Neural progenitor cell (in vitro differentiated cells): ENCODE results near the gene CEP55. TPM values are rescaled to one million over a fixed set of nuclear protein-coding genes. Genes with fewer than 3 reads are reported as not detected.

ENCODE experiments used
- DNase-seq: peaks from one replicate; pipeline ENCODE4 v3.0.0-alpha.2; 2016; ENCODE audit warnings: low spot score
- H2AFZ ChIP-seq: fragments of 200-600 bp; sonication (generic); replicated peaks from 2 replicates; pipeline ENCODE4 v1.6.1; 2016; ENCODE audit warnings: antibody characterized with exemption
- H3F3A ChIP-seq: fragments of 200-600 bp; sonication (generic); 2 replicates; pipeline ENCODE4 v1.6.1; 2016; ENCODE audit warnings: antibody characterized with exemption, low read depth
- H3K27ac ChIP-seq: fragments of 200-600 bp; sonication (generic); 2 replicates; pipeline ENCODE4 v1.5.1; 2016; ENCODE audit warnings: mild to moderate bottlenecking
- H3K27me3 ChIP-seq: fragments of 200-600 bp; sonication (generic); 2 replicates; pipeline ENCODE4 v1.6.1; 2016; ENCODE audit warnings: mild to moderate bottlenecking, moderate library complexity
- H3K36me3 ChIP-seq: fragments of 200-600 bp; sonication (generic); 2 replicates; pipeline ENCODE4 v1.5.1; 2016
- H3K4me1 ChIP-seq: fragments of 200-600 bp; sonication (generic); 2 replicates; pipeline ENCODE4 v1.6.1; 2016; ENCODE audit warnings: mixed run types
- H3K4me2 ChIP-seq: fragments of 200-600 bp; sonication (generic); 2 replicates; pipeline ENCODE4 v1.6.1; 2016
- H3K4me3 ChIP-seq: fragments of 200-600 bp; sonication (generic); 2 replicates; pipeline ENCODE4 v1.5.1; 2016
- H3K79me2 ChIP-seq: fragments of 200-600 bp; sonication (generic); 2 replicates; pipeline ENCODE4 v1.6.1; 2016; ENCODE audit warnings: low read depth
- H3K9ac ChIP-seq: fragments of 200-600 bp; sonication (generic); 2 replicates; pipeline ENCODE4 v1.6.1; 2016
- H3K9me3 ChIP-seq: fragments of 200-600 bp; sonication (generic); 2 replicates; pipeline ENCODE4 v1.5.1; 2016; ENCODE audit warnings: low read depth
- H4K20me1 ChIP-seq: fragments of 200-600 bp; sonication (generic); 2 replicates; pipeline ENCODE4 v1.6.1; 2016; ENCODE audit warnings: low read depth
- H3K27ac Mint-ChIP-seq: 3 replicates; pipeline ENCODE4 v1.8.0; 2021; ENCODE audit warnings: mixed read lengths
- H3K27me3 Mint-ChIP-seq: 2 replicates; pipeline ENCODE4 v1.8.0; 2022; ENCODE audit warnings: low read depth, mild to moderate bottlenecking, inconsistent platforms, moderate library complexity, mixed read lengths; ENCODE audit not compliant: insufficient read depth
- H3K36me3 Mint-ChIP-seq: 3 replicates; pipeline ENCODE4 v1.8.0; 2021; ENCODE audit warnings: mixed read lengths
- H3K4me1 Mint-ChIP-seq: 3 replicates; pipeline ENCODE4 v1.8.0; 2021; ENCODE audit warnings: mixed read lengths
- H3K4me3 Mint-ChIP-seq: 3 replicates; pipeline ENCODE4 v1.8.0; 2021; ENCODE audit warnings: mild to moderate bottlenecking, moderate library complexity, mixed read lengths
- H3K9me3 Mint-ChIP-seq: 3 replicates; pipeline ENCODE4 v1.8.0; 2020; ENCODE audit warnings: mixed read lengths
- EZH2 ChIP-seq: fragments of 200-600 bp; sonication (generic); IDR thresholded peaks from 2 replicates; pipeline ENCODE4 v1.6.1; 2017; ENCODE audit warnings: antibody characterized with exemption, mild to moderate bottlenecking, moderate library complexity
- EZH2phosphoT487 ChIP-seq: fragments of 200-600 bp; sonication (generic); IDR thresholded peaks from 2 replicates; pipeline ENCODE4 v1.6.1; 2017; ENCODE audit warnings: antibody characterized with exemption
- total RNA-seq: library from RNA; depleted of rRNA; stranded (reverse); fragments of >200 nt; gene quantifications from 2 replicates; pipeline ENCODE4 v1.2.3, GENCODE V29; 2015; ENCODE audit warnings: low replicate concordance
- TF ChIP-seq, protein P1 (sequence below): fragments of 200-600 bp; sonication (generic); IDR thresholded peaks from 2 replicates; pipeline ENCODE4 v1.5.1; 2017; ENCODE audit warnings: antibody characterized with exemption, mild to moderate bottlenecking

Gene CEP55
- total RNA-seq, 1 donor from 2014 or later: 57.7 TPM

DNA sequence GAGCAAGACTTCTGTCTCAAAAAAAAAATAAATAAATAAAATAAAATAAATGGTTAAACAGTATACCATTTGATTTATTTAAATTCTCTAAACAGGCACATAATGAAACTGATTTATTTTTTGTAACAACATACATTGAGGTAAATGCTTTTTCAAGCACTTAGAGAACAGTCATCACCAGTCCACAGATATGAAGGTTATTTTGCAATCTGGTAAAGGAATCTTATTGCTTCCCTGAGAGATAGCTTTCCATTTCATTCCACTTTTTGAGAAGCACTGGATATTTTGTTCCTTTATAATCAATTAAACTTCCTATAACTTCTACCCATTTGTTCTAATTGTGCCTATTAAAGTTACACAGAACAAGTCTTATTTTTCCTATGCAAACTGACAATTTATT, 5.2 kb downstream of the CEP55 start:
- Histone ChIP-seq H3K4me1 (peaks cover 7% of the 10 kb centered on the region), H3K36me3 (peaks cover 13% of the 10 kb centered on the region), H3K4me3 (no peak overlapping the region), H3K4me2 (no peak overlapping the region), H3K27me3 (no peaks in the 10 kb centered on the region), H4K20me1 (no peaks in the 10 kb centered on the region), H3K9ac (no peak overlapping the region), H2AFZ (no peak overlapping the region), H3K27ac (no peak overlapping the region), H3F3A (peaks cover 4% of the 10 kb centered on the region), H3K79me2 (peaks cover 59% of the 10 kb centered on the region), H3K9me3 (no peaks in the 10 kb centered on the region)
- DNase-seq: no peak
- H3K27ac Mint-ChIP-seq: no peak overlapping the region
- peaks cover 19% of the 10 kb centered on the region for H3K4me1 Mint-ChIP-seq
- no peak overlapping the region for H3K4me3 Mint-ChIP-seq
- no peaks in the 10 kb centered on the region for H3K9me3 Mint-ChIP-seq
- no peaks in the 10 kb centered on the region for H3K27me3 Mint-ChIP-seq
- TF ChIP-seq EZH2phosphoT487 (no peak), EZH2 (no peak)
- TF ChIP-seq, protein P1, sequence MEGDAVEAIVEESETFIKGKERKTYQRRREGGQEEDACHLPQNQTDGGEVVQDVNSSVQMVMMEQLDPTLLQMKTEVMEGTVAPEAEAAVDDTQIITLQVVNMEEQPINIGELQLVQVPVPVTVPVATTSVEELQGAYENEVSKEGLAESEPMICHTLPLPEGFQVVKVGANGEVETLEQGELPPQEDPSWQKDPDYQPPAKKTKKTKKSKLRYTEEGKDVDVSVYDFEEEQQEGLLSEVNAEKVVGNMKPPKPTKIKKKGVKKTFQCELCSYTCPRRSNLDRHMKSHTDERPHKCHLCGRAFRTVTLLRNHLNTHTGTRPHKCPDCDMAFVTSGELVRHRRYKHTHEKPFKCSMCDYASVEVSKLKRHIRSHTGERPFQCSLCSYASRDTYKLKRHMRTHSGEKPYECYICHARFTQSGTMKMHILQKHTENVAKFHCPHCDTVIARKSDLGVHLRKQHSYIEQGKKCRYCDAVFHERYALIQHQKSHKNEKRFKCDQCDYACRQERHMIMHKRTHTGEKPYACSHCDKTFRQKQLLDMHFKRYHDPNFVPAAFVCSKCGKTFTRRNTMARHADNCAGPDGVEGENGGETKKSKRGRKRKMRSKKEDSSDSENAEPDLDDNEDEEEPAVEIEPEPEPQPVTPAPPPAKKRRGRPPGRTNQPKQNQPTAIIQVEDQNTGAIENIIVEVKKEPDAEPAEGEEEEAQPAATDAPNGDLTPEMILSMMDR: no peak
- peaks cover 21% of the 10 kb centered on the region for H3K36me3 Mint-ChIP-seq

DNA sequence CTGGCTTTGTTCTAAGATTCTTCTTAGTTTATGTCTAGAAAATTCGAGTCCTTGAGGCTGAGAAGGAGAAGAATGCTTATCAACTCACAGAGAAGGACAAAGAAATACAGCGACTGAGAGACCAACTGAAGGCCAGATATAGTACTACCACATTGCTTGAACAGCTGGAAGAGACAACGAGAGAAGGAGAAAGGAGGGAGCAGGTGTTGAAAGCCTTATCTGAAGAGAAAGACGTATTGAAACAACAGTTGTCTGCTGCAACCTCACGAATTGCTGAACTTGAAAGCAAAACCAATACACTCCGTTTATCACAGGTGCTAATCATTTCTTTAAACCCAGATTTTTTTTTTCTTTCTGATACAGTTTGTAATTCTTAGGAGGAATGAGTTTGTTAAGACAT, 6.7 kb downstream of the CEP55 start:
- Mint-ChIP-seq H3K27me3 (no peaks in the 10 kb centered on the region), H3K27ac (no peak overlapping the region), H3K4me1 (peaks cover 10% of the 10 kb centered on the region), H3K4me3 (no peak overlapping the region), H3K9me3 (no peaks in the 10 kb centered on the region), H3K36me3 (peaks cover 27% of the 10 kb centered on the region)
- no peak overlapping the region for H3K9ac ChIP-seq
- H3K36me3 ChIP-seq: peaks cover 13% of the 10 kb centered on the region
- peaks cover 7% of the 10 kb centered on the region for H3K4me1 ChIP-seq
- peaks cover 44% of the 10 kb centered on the region for H3K79me2 ChIP-seq
- H3K27ac ChIP-seq: no peak overlapping the region
- H3F3A ChIP-seq: no peaks in the 10 kb centered on the region
- H3K27me3 ChIP-seq: no peaks in the 10 kb centered on the region
- TF ChIP-seq, protein P1: no peak
- TF ChIP-seq EZH2phosphoT487 (no peak), EZH2 (no peak)
- no peak overlapping the region for H3K4me3 ChIP-seq
- no peak overlapping the region for H3K4me2 ChIP-seq
- H3K9me3 ChIP-seq: no peaks in the 10 kb centered on the region
- no peak for DNase-seq
- H4K20me1 ChIP-seq: no peaks in the 10 kb centered on the region
- H2AFZ ChIP-seq: no peak overlapping the region

DNA sequence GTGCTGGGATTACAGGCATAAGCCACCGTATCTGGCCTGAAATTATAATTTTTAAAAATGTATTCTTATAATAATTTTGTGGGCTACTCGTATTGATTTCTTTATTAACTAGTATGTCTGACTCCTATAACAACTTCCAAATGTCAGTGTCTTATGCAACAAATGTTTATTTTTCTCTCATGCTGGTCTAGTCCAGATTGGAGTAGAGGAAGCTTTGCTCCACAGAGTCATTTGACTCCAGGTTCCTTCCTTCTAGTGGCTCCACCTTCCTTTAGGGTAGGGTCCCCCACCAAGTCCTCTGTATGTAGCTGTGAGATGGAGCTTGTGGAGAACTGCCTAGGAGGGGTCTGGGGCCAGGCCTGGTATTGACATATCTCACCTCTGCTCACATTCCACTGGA, 8.7 kb downstream of the CEP55 start:
- Histone ChIP-seq H3K36me3 (peaks cover 23% of the 10 kb centered on the region), H2AFZ (no peak overlapping the region), H4K20me1 (no peaks in the 10 kb centered on the region), H3F3A (no peaks in the 10 kb centered on the region), H3K4me2 (no peak overlapping the region), H3K79me2 (peaks cover 24% of the 10 kb centered on the region), H3K4me1 (no peaks in the 10 kb centered on the region), H3K4me3 (no peak overlapping the region), H3K27ac (no peak overlapping the region), H3K9ac (no peak overlapping the region), H3K27me3 (no peaks in the 10 kb centered on the region), H3K9me3 (no peaks in the 10 kb centered on the region)
- Mint-ChIP-seq H3K9me3 (no peaks in the 10 kb centered on the region), H3K4me3 (no peak overlapping the region), H3K27ac (no peak overlapping the region), H3K4me1 (no peaks in the 10 kb centered on the region), H3K36me3 (peaks cover 21% of the 10 kb centered on the region), H3K27me3 (no peaks in the 10 kb centered on the region)
- no peak for DNase-seq
- TF ChIP-seq, protein P1: no peak
- TF ChIP-seq EZH2: no peak
- no peak for TF ChIP-seq EZH2phosphoT487
